GM19351 (cell line): ENCODE data around the gene GAS2L2.

ENCODE experiments used
- ATAC-seq: cut with Tn5 transposase; IDR thresholded peaks from one replicate; pipeline ENCODE4 v1.9.1; 2021; ENCODE audit warnings: mild to moderate bottlenecking, moderate library complexity; ENCODE audit not compliant: unreplicated experiment

Gene GAS2L2

GRCh38 chr17:35748341-35748841, 4.6 kb downstream of the GAS2L2 start:
- no peak for ATAC-seq

DNA sequence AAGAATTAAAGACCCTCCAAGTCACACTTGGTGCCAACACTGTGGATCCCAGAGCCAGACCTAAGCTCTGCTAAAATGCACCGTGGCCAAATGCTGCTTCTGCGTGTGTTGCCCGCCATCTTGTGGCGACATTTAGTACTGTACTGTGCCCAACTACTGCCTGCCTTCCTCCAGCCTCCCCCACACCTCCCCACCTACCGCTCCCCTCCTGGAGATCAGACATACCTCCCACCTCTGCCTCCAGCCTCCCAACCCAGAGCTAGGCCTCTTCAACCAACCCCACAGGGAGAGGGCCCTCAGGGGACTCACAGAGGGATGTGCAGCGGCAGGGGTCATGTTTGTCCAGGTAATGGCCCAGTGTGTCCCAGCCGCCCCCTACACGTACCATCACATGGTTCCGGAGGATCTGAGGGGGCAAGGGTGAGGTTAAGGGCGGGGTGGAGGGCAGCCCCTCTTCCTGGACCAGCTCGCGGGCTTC, 5.5 kb downstream of the GAS2L2 start:
- ATAC-seq: no peak

GRCh38 chr17:35745749-35746320, 7.2 kb downstream of the GAS2L2 start:
- no peak for ATAC-seq

DNA sequence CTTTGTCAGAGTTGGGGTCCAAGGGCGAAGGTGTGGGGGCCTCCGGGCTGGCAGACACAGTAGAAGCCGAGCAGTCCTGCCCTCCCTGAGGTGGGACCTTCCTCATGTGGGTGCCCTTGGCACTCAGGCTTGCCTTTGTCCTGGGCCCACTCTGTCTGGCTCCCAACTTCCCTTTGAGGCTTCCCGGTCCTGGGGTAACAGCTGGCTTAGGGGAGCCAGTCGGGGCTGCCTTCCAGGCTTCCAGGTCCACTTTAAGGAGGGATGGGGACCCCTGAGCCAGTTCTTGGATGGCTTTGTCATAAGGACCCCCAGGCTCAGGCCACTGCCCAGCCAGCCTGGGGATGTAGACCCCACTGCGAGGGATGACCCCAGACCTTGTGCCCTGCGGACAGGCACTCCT, 7.8 kb downstream of the GAS2L2 start:
- no peak for ATAC-seq

DNA sequence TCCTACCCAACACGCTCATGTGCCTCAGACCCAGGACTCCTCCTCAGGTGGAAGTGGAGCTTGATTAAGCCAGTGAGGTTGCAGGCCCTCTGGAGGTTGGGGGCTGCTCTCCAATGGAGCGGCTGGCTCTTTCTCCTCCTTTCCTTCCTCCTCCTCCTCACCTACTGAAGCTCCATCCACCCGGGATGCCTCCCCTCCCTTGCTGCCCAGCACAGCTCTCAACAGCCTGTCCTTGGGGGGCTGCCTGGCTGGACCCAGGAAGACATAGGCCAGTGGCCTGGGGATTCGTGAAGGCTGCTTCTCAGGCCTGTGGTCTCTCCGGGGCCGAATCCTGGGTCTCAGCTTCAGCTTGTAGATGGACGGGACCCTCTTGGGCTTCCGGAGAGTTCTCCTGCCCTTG, 8.2 kb downstream of the GAS2L2 start:
- no peak for ATAC-seq

DNA sequence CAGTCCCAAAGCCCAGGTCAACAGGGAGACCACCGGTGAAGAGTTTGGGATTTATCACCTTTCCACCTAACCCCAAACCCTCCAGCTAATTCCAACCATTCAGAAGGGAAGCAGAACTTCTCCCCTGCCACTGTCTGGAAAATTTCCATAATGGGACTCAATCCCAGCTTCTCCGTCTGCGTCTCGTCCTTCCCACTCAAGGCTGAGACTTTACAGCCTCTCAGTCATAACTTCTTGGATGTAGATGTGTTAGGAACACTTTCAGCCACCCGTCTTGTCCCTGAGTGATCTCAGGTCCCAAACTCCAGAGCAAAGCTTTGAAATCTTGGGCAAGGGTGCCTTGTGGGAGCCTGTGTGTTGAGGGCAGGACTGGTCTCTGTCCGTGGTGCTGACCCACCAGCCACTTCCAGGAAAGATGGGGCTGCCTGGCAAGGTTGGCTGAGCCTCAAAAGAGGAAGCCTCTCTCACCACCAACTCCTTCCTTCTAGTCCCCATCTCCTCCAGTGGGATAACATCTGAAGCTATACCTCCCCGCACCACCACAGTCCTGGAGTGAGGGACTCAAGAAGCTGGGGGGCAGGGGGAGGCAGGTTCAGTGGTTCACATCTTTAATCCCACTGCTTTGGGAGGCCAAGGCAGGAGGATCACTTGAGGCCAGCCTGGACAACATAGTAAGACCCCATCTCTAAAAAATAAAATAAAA, 9.3 kb downstream of the GAS2L2 start:
- ATAC-seq: no peak

DNA sequence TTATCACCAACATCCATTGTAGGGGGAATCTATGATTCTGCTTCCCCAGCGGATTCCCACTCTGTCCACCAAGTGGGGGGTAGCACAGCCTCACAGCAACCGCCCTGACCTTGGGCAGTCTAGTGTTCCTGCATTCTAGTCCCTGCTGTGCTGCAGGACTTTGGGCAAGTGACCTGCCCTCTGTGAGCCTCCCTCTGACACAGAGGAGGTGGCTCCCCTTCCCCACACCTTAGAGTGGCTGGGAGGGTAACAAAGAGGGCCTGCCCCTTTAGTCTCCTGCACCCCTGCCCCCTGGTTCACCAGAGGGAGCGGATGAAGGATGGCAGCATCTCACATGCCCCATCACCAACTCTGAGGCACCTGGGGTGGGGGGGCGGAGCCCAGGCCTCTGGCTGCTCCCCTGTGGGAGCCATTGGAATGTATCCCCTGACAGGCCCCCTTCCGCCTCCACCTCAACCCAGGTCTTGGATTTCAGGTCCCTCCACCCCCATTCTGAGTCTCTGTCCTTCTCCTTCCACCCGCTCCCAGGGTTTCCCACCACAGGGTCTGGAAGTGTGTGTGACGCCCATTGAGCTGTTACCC, 10.1 kb downstream of the GAS2L2 start:
- no peak for ATAC-seq

GRCh38 chr17:35742496-35742895, 10.5 kb downstream of the GAS2L2 start:
- ATAC-seq: no peak

DNA sequence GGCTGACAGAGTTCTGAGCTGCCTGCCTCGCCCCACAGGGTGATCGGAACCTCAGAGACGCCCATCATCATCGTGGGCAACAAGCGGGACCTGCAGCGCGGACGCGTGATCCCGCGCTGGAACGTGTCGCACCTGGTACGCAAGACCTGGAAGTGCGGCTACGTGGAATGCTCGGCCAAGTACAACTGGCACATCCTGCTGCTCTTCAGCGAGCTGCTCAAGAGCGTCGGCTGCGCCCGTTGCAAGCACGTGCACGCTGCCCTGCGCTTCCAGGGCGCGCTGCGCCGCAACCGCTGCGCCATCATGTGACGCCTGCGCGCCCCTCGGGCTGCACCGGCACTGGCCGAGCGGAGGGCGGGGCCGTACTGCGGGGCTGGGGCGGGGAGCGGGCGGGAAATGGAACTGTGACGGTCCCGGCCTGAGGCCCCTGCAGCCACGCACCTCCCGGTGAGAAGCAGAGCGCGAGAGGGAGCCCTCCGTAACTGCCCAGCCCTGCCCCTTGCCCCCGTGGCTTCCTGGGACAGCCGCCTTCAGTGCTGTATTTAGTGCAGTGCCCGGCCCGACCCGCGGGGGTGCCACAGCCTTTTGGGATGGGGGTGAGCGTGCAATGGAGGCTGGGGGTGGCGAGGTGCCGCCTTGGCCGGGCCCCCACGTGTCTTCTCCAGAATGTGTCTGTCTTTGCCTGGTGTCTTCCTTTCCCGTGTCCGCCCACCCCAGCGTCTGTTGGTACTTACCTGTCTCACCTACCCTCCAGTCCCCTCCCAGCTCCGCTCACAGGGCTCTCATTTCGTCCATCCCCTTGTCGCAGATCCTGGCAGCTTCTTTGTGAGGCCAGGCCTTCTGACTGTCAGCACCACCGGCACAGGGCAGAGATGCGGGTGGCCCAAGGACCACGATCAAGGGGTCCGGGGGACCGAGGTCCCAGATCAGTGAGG, 11.8 kb downstream of the GAS2L2 start:
- ATAC-seq: no peak

GRCh38 chr17:35740216-35740615, 12.8 kb downstream of the GAS2L2 start:
- ATAC-seq: no peak

DNA sequence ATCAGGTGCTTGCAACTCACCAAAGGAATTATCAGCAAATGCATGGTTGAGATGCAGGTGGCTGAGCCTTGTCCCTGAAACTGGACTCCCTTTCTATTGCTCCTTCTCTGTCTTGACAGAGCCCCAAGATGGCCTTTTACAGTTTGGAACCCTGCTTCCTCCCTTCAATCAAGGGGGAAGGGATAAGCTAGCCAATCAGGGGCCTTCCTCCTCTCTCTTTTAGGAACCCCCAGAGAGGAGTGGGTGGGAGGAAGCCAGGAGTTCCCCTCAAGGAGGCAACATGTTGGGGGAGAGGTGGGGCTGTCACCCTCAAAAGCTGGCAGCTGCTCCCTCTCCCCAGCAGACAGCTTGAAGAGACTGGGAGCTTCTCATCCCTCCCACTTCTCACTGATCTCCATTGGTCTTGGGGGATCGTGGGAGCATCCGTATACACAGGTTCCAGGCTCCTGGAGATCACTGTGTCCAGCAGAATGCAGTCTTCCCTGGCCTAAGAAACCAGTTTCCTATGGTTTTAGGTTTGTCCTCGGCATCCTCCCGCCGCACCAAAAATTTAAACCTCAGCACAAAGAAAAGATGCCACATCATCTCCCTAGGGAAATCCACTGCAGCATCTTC, 14.4 kb downstream of the GAS2L2 start:
- ATAC-seq: no peak

GRCh38 chr17:35736236-35736635, 16.8 kb downstream of the GAS2L2 start:
- no peak for ATAC-seq

DNA sequence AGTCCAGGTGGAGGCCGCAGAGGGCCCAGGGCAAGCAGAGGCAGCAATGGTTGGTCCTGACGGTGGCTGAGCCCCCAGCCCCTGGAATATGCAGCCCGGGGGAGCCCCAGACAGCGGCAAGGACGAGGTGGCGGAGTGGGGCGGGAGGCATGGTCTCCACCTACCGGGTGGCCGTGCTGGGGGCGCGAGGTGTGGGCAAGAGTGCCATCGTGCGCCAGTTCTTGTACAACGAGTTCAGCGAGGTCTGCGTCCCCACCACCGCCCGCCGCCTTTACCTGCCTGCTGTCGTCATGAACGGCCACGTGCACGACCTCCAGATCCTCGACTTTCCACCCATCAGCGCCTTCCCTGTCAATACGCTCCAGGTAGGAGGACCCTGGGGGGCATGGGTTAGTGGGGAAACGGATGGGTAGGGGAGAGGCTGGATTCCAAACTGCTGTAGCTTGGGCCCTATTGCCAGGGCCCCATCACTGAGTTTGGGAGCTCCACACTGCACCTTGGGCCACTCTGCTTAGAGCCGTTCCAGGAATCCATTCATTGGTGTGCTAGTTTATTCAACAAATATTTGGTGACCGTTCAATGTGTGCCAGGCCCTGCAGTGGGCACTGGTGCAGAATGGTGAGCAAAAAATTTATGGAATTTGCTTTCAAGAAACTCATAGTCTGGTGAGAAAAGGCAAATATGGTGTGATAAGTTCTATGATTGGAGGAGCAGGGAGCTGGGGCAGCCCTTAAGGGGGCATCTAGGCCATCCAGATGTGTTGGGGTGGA, 17.8 kb downstream of the GAS2L2 start:
- no peak for ATAC-seq

DNA sequence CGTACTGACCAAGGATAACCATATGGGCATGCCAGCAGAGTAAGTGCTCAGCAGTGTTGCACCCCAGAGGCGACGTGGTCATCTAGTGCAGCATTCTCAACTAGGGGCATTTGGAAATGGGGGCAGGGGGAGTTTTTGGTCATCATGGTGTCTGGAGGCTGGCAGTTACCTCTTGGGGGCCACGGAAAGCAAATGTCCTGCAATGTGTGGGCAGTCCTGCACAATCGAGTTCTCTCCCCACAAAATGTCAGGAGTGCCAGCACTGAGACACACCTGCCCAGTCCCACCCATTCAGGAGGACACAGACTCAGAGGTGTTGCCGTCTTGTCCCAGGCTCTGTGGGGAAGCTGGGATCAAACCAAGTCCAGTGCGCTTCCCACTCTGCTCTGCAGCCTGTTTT, 18.6 kb downstream of the GAS2L2 start:
- ATAC-seq: no peak

GRCh38 chr17:35733366-35733765, 19.7 kb downstream of the GAS2L2 start:
- ATAC-seq: no peak

DNA sequence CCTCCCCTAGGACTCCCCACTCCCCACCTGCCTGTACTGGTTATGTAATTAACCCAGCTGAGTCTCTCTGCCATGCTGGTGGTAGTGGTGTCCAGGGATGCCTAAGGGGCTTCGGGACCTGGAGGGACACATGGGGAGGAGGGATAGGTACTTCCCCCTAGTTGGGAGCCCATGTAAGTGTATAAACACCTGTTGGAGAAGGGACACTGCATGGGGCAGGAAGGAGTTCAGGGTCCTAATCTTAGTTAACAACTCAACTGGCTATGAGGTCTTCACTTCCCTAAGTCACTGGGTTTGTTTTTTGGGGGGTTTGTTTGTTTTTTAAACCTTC, 20.3 kb downstream of the GAS2L2 start:
- no peak for ATAC-seq

GRCh38 chr17:35731917-35732805, 20.9 kb downstream of the GAS2L2 start:
- ATAC-seq: no peak

DNA sequence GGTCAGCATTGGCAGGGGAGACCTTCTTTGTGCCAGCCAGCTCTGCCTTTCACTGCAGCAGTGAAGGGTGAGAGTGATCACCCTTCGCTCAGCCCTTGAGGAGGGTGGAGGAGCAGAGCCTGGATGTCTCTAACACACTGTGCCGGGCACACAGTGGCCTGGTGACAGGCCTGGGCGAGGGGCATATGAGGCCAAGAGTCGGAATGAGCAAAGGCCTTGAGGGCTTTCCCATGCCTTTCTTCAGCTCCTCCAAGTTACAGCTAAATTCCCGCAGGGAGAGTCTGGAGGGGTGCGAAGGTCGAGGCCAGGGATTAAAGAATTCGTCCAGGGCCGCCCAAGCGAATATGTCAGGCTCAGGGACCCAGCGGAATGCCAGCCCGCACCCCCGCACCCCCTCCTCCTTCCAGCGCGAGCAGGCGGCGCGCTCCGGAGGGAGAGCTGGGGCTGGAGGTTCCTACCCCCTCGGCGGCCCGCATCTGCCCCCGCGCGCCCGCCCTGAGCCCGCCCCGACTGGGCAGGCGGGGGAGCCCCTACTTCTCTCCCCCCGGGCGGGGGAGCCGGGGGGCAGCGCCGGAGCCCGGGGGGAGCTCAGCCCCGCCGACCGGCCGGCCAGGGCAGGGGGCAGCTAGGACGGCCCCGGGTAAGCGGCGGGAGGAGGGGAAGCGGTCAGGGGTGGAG, 21.7 kb downstream of the GAS2L2 start, which contains the start of gene RASL10B:
Gene RASL10B, plus strand, starts transcription at position 401 of the 678 bp plus-strand sequence. CDS start 3,546 bp downstream, outside the sequence.
- no peak for ATAC-seq
